ENCODE data around the gene ZDHHC6.

DNA sequence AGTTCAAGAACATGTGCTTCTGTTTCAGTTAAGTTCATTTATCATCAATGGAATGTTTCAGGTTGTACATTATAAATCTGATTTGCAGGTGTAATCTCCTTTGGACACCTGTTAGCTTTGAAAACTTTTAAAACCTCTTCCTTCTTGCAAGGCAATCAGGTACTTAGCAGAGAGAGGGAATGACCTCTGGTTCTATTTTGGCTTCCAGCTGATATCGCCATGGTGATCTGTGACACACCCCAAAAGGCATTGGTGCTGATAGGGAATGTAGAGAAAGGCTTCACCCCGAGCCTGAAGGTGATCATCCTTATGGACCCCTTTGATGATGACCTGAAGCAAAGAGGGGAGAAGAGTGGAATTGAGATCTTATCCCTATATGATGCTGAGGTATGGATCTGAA is 37.4 kb downstream of the ZDHHC6 start:
- TF ChIP-seq, protein P1, sequence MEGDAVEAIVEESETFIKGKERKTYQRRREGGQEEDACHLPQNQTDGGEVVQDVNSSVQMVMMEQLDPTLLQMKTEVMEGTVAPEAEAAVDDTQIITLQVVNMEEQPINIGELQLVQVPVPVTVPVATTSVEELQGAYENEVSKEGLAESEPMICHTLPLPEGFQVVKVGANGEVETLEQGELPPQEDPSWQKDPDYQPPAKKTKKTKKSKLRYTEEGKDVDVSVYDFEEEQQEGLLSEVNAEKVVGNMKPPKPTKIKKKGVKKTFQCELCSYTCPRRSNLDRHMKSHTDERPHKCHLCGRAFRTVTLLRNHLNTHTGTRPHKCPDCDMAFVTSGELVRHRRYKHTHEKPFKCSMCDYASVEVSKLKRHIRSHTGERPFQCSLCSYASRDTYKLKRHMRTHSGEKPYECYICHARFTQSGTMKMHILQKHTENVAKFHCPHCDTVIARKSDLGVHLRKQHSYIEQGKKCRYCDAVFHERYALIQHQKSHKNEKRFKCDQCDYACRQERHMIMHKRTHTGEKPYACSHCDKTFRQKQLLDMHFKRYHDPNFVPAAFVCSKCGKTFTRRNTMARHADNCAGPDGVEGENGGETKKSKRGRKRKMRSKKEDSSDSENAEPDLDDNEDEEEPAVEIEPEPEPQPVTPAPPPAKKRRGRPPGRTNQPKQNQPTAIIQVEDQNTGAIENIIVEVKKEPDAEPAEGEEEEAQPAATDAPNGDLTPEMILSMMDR (IDR thresholded peaks at IDR 0.05): no peak
- TF ChIP-seq POLR2A (IDR thresholded peaks at IDR 0.05) (no peak), POLR2AphosphoS5 (IDR thresholded peaks at IDR 0.05) (no peak)

All from prostate gland (tissue), 2 donors.